HG03460 (cell line): Measurements from ENCODE around the gene DCAF4.

Experiments
- ATAC-seq: cut with Tn5 transposase; IDR thresholded peaks from one replicate; pipeline ENCODE4 v1.9.1; 2021; ENCODE audit not compliant: unreplicated experiment

Gene DCAF4

DNA sequence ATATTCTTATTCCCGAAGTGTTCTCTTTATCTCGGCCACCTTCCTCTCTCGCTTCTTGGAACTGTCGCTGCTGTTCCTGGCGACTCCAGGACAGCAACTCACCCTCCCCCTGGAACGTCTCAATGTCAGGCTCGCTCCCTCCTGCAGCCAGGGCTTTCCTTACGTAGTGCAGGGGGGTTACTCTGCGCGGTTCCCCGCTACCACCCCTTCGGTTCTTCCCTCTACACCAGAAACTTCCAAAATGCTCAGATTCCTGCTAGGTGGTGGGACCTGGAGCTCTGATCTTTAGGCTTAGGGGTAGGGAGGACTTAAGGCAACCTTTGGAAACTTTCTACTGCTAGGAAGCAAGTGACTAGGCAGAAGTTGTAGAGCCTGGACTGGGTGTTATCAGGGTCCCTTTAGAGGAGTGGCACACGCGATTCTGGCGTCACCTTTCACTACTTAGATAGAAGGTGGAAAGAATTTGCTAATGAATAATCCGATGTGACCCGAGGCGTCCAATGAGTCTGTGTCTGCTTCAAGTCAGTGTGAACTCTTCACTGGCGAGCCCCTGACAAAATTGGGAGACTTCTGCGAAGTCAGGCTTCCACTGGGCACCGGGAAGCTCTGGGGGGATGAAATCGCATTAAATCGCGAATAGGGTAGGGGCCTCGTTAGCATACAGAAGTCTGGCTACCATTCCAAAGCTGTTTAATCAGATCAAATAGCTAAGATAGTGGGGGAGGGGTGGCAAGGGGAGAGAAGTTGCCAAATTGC lies 31.5 kb upstream of the DCAF4 start:
- ATAC-seq = no peak

- ATAC-seq = no peak
Observed at GRCh38 chr14:72898448-72898847, 27.8 kb upstream of the DCAF4 start.

- ATAC-seq = no peak
Observed at GRCh38 chr14:72901361-72901760, 24.9 kb upstream of the DCAF4 start.

DNA sequence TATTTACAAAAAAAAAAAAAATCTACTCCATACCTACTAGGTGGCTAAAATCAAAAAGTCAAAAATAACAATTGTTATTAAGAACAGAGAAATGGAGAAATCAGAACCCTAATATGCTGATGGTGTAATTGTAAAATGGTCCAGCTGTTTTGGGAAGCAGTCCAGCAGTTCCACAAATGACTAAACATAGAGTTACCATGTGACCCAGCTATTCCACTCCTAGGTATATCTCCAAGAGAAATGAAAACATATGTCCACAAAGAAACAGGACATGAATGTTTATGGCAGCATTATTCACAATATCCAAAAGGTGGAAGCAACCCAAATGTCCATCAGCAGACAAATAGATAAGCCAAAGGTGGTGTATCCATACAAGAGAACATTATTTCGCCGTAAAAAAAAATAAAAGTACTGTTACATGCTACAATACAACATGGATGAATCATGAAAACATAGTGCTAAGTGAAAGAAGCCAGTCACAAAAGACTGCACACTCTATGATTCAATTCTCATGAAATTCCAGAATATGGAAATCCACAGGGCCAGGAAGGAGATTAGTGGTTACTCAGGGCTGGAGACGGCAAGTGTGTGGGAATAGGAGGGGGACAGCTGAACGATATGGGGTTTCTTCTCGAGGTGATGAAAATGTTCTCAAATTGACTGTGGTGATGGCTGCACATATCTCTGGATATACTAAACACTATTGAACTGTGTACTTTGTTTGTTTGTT lies 23.3 kb upstream of the DCAF4 start:
- no peak for ATAC-seq

DNA sequence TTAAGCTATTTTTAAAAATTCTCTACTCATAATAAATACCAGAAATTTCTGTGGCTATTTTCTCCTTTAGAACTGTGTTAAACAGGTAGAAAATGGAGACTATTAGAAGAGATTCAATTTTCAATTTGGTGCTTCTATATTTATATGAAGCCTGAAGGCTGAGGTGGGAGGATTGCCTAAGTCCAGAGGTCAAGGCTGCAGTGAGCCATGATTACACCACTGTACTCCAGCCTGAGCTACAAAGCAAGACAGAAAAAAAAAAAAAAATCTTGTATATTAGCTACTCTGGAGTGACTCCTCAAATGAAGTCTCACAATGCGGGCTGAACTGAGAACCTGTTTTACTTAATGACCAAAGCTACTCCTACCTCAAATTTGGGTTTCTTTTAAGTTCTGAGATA lies 22.5 kb upstream of the DCAF4 start:
- ATAC-seq = no peak

DNA sequence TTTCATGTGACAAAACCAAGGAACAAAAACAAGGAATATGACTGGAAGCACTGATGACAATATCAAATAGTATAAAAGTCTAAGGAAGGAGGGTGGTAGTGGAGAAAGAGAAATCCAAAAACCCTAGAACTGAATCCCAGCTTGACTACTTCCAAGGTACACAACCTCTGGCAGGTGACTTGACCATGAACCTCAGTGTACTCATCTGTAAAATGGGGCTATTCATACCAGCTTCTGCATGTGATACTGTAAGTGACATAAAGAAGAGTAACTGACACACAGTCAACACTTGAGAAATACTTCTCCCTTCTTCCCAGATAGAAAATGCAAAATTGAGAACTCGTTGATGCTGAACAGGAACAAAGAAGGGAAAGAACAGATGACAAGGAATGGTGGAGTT lies 22.0 kb upstream of the DCAF4 start:
- ATAC-seq = no peak

GRCh38 chr14:72904840-72905561 lies 21.3 kb upstream of the DCAF4 start:
- no peak for ATAC-seq

DNA sequence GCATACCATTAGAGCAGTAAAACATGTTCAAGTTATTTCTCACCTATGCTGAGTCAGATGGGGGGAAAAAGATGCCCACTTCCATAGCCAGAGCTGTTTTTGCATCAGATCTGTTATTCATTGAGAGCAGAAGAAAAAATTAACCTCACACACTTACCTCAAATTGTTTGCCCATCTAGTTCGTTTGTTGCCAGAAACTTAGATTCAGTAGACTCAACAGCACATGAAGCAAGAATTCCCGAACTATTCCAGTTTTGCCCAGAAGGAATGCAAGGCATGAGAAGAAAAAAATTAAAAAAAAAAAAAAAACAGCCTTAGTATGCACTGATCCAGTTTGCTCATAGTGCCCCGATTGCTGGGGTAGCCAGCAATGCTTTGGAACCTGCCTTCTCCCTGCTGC lies 19.9 kb upstream of the DCAF4 start:
- no peak for ATAC-seq

- ATAC-seq = no peak
Observed at GRCh38 chr14:72906879-72907278, 19.4 kb upstream of the DCAF4 start.

GRCh38 chr14:72907886-72908285 lies 18.4 kb upstream of the DCAF4 start:
- no peak for ATAC-seq

GRCh38 chr14:72909163-72909562 lies 17.1 kb upstream of the DCAF4 start:
- ATAC-seq = no peak

DNA sequence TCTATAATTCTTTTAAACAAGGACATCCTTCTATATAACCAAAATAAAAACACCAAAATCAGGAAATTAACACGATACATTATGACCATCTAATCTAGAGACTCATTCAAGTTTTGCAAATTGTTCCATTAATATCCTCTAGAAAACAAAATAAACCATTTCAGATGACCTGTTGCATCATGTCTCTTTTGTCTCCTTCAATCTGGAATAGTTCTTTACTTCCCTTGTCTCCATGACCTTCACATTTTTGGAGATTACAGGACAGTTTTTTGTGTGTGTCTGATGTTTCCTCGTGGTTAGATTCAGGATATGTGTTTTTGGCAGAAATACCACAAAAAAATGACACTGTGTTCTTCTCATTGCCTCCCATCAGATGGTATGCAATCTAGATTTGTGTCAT lies 12.5 kb upstream of the DCAF4 start:
- no peak for ATAC-seq

DNA sequence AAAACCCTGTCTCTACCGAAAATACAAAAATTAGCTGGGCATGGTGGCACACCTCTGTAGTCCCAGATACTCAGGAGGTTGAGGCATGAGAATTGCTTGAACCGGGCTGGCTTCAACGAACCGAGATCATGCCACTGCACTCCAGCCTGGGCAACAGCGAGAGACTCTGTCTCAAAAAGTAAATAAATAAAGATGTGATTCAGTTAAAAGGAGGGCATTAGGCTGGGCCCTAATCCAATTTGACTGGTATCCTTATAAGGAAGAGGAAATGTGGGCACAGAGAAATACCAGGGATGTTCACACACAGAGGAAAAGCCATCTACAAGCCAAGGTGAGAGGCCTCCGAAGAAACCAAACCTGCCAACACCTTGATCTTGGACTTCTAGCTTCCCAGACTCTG lies 10.1 kb upstream of the DCAF4 start:
- ATAC-seq = no peak

GRCh38 chr14:72917094-72917802 lies 9.0 kb upstream of the DCAF4 start:
- no peak for ATAC-seq

GRCh38 chr14:72920008-72920407 lies 6.3 kb upstream of the DCAF4 start:
- no peak for ATAC-seq

GRCh38 chr14:72921396-72921795 lies 4.9 kb upstream of the DCAF4 start:
- no peak for ATAC-seq

GRCh38 chr14:72924337-72924736 lies 1.9 kb upstream of the DCAF4 start:
- ATAC-seq = no peak

DNA sequence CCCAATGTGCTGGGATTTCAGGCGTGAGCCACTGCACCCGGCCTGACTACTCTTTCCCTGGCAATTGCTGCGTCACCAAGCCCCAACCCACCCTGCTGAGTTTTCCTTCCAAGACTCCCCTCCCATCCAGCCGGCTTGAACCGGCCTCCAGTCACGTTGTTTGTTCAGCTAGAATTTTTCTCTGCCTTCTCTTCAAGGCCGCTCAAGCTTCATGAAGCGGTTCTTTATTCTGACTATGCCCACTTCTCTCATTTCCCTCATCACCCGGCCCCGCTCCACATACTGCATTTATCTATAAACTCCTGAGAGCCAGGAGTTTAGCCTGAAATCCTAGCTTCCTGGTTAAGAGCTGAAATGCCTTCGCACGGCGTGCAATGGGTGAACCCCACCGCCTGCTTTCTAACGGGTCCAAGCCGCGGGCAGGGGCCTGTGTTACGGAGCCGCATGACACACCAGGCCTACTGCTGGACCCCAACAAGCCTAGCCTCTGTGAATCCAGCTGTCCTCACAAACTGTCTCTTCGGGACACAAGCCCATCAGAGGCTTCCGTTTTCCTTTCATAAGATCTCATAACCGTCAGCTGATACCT lies 999 bp upstream of the DCAF4 start:
- no peak for ATAC-seq

GRCh38 chr14:72925815-72926291 lies 411 bp upstream of the DCAF4 start:
- peak; percentile 14 for ATAC-seq

DNA sequence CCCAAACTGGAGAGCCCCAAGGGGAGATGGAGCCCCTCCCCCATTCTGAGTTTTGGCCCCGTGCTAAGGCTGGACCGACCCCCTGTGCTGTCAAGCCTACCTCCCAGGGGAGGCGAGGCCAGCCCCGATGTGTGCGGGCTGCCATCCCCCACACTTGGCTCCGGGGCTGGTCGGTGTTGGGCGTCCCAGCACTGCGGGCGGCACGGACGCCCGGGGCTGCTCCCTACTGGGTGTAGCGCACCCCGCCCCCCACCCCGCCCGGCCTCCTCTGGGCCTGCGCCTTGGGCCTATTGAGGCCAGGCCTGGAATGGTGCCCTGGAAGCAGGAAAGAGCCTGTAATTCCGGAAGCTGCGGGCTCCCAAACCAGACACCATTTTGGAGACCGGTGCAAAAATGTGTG lies 2.6 kb downstream of the DCAF4 start:
- no peak for ATAC-seq
